H9 (cell line): ENCODE results near the gene INPP5A. TPM values are rescaled to one million over a fixed set of nuclear protein-coding genes. Genes with fewer than 3 reads are reported as not detected.

Source experiments
- DNase-seq: peaks from one replicate; pipeline ENCODE4 v3.0.0-alpha.2; 2017
- H2AFZ ChIP-seq: one replicate; pipeline ENCODE4 v1.6.1; 2013; ENCODE audit warnings: mild to moderate bottlenecking, low read length, control low read depth, moderate library complexity
- H2AK5ac ChIP-seq: 2 replicates; pipeline ENCODE4 v1.6.1; 2013; ENCODE audit warnings: low read length, control low read depth, mixed read lengths; ENCODE audit not compliant: insufficient read length
- H2BK120ac ChIP-seq: one replicate; pipeline ENCODE4 v1.6.1; 2013; ENCODE audit warnings: low read depth, mild to moderate bottlenecking, low read length, control low read depth, inconsistent platforms; ENCODE audit not compliant: poor library complexity, severe bottlenecking
- H2BK12ac ChIP-seq: 2 replicates; pipeline ENCODE4 v1.6.1; 2013; ENCODE audit warnings: low read length, control low read depth, mixed read lengths, low read depth; ENCODE audit not compliant: insufficient read length
- H2BK15ac ChIP-seq: 2 replicates; pipeline ENCODE4 v1.6.1; 2013; ENCODE audit warnings: low read depth, low read length, control low read depth
- H2BK20ac ChIP-seq: one replicate; pipeline ENCODE4 v1.6.1; 2013; ENCODE audit warnings: low read depth, mild to moderate bottlenecking, low read length, control low read depth, inconsistent platforms; ENCODE audit not compliant: poor library complexity, severe bottlenecking
- H2BK5ac ChIP-seq: 2 replicates; pipeline ENCODE4 v1.6.1; 2013; ENCODE audit warnings: low read length, control low read depth, mixed read lengths; ENCODE audit not compliant: insufficient read length
- H3K14ac ChIP-seq: 2 replicates; pipeline ENCODE4 v1.6.1; 2013; ENCODE audit warnings: low read length, control low read depth; ENCODE audit not compliant: insufficient read depth
- H3K18ac ChIP-seq: 2 replicates; pipeline ENCODE4 v1.6.1; 2013; ENCODE audit warnings: low read depth, mild to moderate bottlenecking, mixed read lengths, low read length, control low read depth; ENCODE audit not compliant: insufficient read length
- H3K23ac ChIP-seq: 2 replicates; pipeline ENCODE4 v1.6.1; 2013; ENCODE audit warnings: low read length, control low read depth, mixed read lengths, low read depth; ENCODE audit not compliant: insufficient read length
- H3K23me2 ChIP-seq: 2 replicates; pipeline ENCODE4 v1.6.1; 2013; ENCODE audit warnings: low read depth, mild to moderate bottlenecking, mixed read lengths, low read length, control low read depth; ENCODE audit not compliant: insufficient read length, poor library complexity, severe bottlenecking
- H3K27ac ChIP-seq: 2 replicates; pipeline ENCODE4 v1.5.1; 2013; ENCODE audit warnings: low read length, control low read depth, mixed read lengths, low read depth; ENCODE audit not compliant: insufficient read length
- H3K27me3 ChIP-seq: 2 replicates; pipeline ENCODE4 v1.6.1; 2013; ENCODE audit warnings: low read length, control low read depth, inconsistent platforms; ENCODE audit not compliant: insufficient read depth
- H3K4ac ChIP-seq: 2 replicates; pipeline ENCODE4 v1.6.1; 2013; ENCODE audit warnings: low read depth, mild to moderate bottlenecking, control low read depth, inconsistent platforms, low read length, moderate library complexity
- H3K4me1 ChIP-seq: 2 replicates; pipeline ENCODE4 v1.6.1; 2013; ENCODE audit warnings: low read length, control low read depth, inconsistent platforms; ENCODE audit not compliant: insufficient read depth
- H3K4me2 ChIP-seq: 2 replicates; pipeline ENCODE4 v1.6.1; 2013; ENCODE audit warnings: low read length, control low read depth, mixed read lengths; ENCODE audit not compliant: insufficient read length, insufficient read depth
- H3K56ac ChIP-seq: 2 replicates; pipeline ENCODE4 v1.6.1; 2013; ENCODE audit warnings: low read depth, mild to moderate bottlenecking, mixed read lengths, low read length, control low read depth; ENCODE audit not compliant: insufficient read length
- H3K79me1 ChIP-seq: 2 replicates; pipeline ENCODE4 v1.6.1; 2013; ENCODE audit warnings: low read depth, mild to moderate bottlenecking, moderate library complexity, low read length, control low read depth, inconsistent platforms; ENCODE audit not compliant: insufficient read depth, poor library complexity, severe bottlenecking
- H3K79me2 ChIP-seq: 2 replicates; pipeline ENCODE4 v1.6.1; 2013; ENCODE audit warnings: low read length, control low read depth, inconsistent platforms; ENCODE audit not compliant: insufficient read depth
- H3K9ac ChIP-seq: 2 replicates; pipeline ENCODE4 v1.6.1; 2013; ENCODE audit warnings: low read length, control low read depth, mixed read lengths; ENCODE audit not compliant: insufficient read length; ENCODE audit errors: extremely low read depth
- H3K9me3 ChIP-seq: one replicate; pipeline ENCODE4 v1.6.1; 2013; ENCODE audit warnings: low read depth, low read length, inconsistent platforms; ENCODE audit not compliant: control insufficient read depth
- H3T11ph ChIP-seq: one replicate; pipeline ENCODE4 v1.6.1; 2013; ENCODE audit warnings: mild to moderate bottlenecking, low read length, control low read depth, inconsistent platforms
- H4K20me1 ChIP-seq: one replicate; pipeline ENCODE4 v1.6.1; 2013; ENCODE audit not compliant: control insufficient read depth, insufficient read length, insufficient read depth
- H4K5ac ChIP-seq: 2 replicates; pipeline ENCODE4 v1.6.1; 2013; ENCODE audit warnings: low read depth, mild to moderate bottlenecking, mixed read lengths, low read length, control low read depth; ENCODE audit not compliant: insufficient read length
- H4K8ac ChIP-seq: replicated peaks from 2 replicates; pipeline ENCODE4 v1.6.1; 2013; ENCODE audit warnings: low read length, control low read depth, mixed read lengths, low read depth; ENCODE audit not compliant: insufficient read length
- H4K91ac ChIP-seq: 2 replicates; pipeline ENCODE4 v1.6.1; 2013; ENCODE audit warnings: low read depth, mild to moderate bottlenecking, moderate library complexity, mixed read lengths, low read length, control low read depth; ENCODE audit not compliant: insufficient read length
- H3K27ac Mint-ChIP-seq, 3 experiments: 2 replicates in 2 of 3; 3 replicates in 1 of 3; pipeline ENCODE4 v1.8.0; 2020 to 2021; ENCODE audit warnings: mixed read lengths in 3 of 3, mild to moderate bottlenecking in 1 of 3, moderate library complexity in 1 of 3
- H3K27me3 Mint-ChIP-seq: 2 replicates; pipeline ENCODE4 v1.8.0; 2021; ENCODE audit warnings: low read depth, mild to moderate bottlenecking, moderate library complexity, mixed read lengths
- H3K36me3 Mint-ChIP-seq, 3 experiments: 2 replicates in 2 of 3; 3 replicates in 1 of 3; pipeline ENCODE4 v1.8.0; 2020 to 2021; ENCODE audit warnings: low read depth in 3 of 3, mixed read lengths in 3 of 3; ENCODE audit not compliant: insufficient read depth in 1 of 3
- H3K4me1 Mint-ChIP-seq, 2 experiments: 2 replicates each; pipeline ENCODE4 v1.8.0; 2020; ENCODE audit warnings: mixed read lengths in 2 of 2
- H3K4me3 Mint-ChIP-seq, 2 experiments: 2 replicates in 1 of 2; 3 replicates in 1 of 2; pipeline ENCODE4 v1.8.0; 2020 to 2021; ENCODE audit warnings: mild to moderate bottlenecking in 2 of 2, mixed read lengths in 2 of 2, moderate library complexity in 1 of 2
- H3K9me3 Mint-ChIP-seq, 2 experiments: 2 replicates in 1 of 2; 3 replicates in 1 of 2; pipeline ENCODE4 v1.8.0; 2020; ENCODE audit warnings: mild to moderate bottlenecking in 2 of 2, mixed read lengths in 2 of 2, moderate library complexity in 1 of 2
- CTCF ChIP-seq: fragments of 200-600 bp; sonication (generic); conservative IDR thresholded peaks from 3 replicates; pipeline ENCODE4 v1.8.0; 2021; ENCODE audit warnings: antibody characterized with exemption, mild to moderate bottlenecking
- WGBS: extraction: QIAGEN DNeasy Blood & Tissue Kit; methylation state at CpG from one replicate; pipeline ENCODE4 v1.1.7; 2013; ENCODE audit warnings: missing lambda C conversion rate, low lambda C conversion rate, mixed read lengths; ENCODE audit not compliant: insufficient read length; ENCODE audit errors: extremely low coverage; 5-methylcytosine and 5-hydroxymethylcytosine counted together
- total RNA-seq: library from RNA; stranded (reverse); gene quantifications from 2 replicates; pipeline ENCODE4 v1.2.1, GENCODE V29; 2021

INPP5A gene
- total RNA-seq, 1 experiment from 2014 or later: 17.7 TPM

DNA sequence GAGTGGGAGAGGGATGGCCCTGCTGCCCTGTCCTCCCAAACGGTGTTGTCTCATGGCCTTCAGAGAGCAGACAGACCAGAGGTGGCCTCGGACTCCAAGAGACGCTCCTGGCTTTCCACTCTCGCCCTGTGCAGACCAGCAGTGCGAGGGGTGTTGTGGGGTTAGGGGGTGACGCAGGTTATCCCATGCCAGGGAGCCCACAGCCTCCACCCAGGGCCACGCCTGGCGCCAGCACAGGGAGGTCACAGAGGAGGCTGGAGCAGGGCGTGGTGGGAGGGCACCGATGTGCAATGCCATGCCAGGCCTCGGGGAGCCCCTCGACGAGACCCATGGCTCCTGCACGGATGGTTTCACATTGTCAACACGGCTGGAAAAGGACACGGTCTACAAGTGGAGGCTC, 52.1 kb downstream of the INPP5A start:
- H2BK15ac ChIP-seq: no peak overlapping the region
- no peaks in the 10 kb centered on the region for H3K79me1 ChIP-seq
- H2BK12ac ChIP-seq: no peak overlapping the region
- no peaks in the 10 kb centered on the region; a peak in 1 of 5 replicates for H3K9me3 Mint-ChIP-seq
- no peak overlapping the region for H3K23ac ChIP-seq
- H2AFZ ChIP-seq: no peak overlapping the region
- H3K27me3 Mint-ChIP-seq: peaks cover 4% of the 10 kb centered on the region; the same call in 1 of the 2 replicates
- no peak overlapping the region for H4K5ac ChIP-seq
- no CpG with 5 or more reads among the region's 16 CpGs for WGBS
- H2AK5ac ChIP-seq: no peak overlapping the region
- H3K4me2 ChIP-seq: no peak overlapping the region
- H3K18ac ChIP-seq: no peak overlapping the region
- H3K56ac ChIP-seq: no peak overlapping the region
- no peak for DNase-seq
- H3K4ac ChIP-seq: no peak overlapping the region
- no peak overlapping the region for H3K27ac ChIP-seq
- H3K4me1 Mint-ChIP-seq: peaks cover 13 to 14% of the 10 kb centered on the region in 2 experiments
- H3K4me3 Mint-ChIP-seq: no peak overlapping the region
- no peaks in the 10 kb centered on the region; a peak in 1 of 7 replicates for H3K36me3 Mint-ChIP-seq
- H2BK5ac ChIP-seq: no peak overlapping the region
- no peak for TF ChIP-seq CTCF
- no peak overlapping the region for H4K91ac ChIP-seq
- no peak overlapping the region for H3K9ac ChIP-seq
- no peak overlapping the region for H2BK120ac ChIP-seq
- H3T11ph ChIP-seq: no peak overlapping the region
- no peak overlapping the region for H3K14ac ChIP-seq
- no peaks in the 10 kb centered on the region for H3K23me2 ChIP-seq
- H4K8ac ChIP-seq: no peak overlapping the region
- H3K27me3 ChIP-seq: no peaks in the 10 kb centered on the region
- no peaks in the 10 kb centered on the region for H3K4me1 ChIP-seq
- H2BK20ac ChIP-seq: no peak overlapping the region
- no peaks in the 10 kb centered on the region for H3K9me3 ChIP-seq
- H4K20me1 ChIP-seq: no peaks in the 10 kb centered on the region
- no peaks in the 10 kb centered on the region; the same call in 1 of the 2 replicates for H3K79me2 ChIP-seq
- no peak overlapping the region for H3K27ac Mint-ChIP-seq
